Keratinocyte (primary cell): ENCODE data around the gene ADGRG2.

Experiments used
- EZH2 ChIP-seq: IDR thresholded peaks from one replicate; pipeline ENCODE4 v1.6.1; 2012; ENCODE audit warnings: inconsistent platforms, mild to moderate bottlenecking, low read length, moderate library complexity
- TF ChIP-seq, protein P1 (sequence below), 3 experiments: IDR thresholded peaks in 1 of 3; conservative IDR thresholded peaks in 1 of 3; optimal IDR thresholded peaks in 1 of 3; 2 replicates in 2 of 3; 3 replicates in 1 of 3; pipeline versions ENCODE3 to v1.5.1; 2011; ENCODE audit warnings: low read length in 3 of 3, mild to moderate bottlenecking in 3 of 3, moderate library complexity in 2 of 3, control low read depth in 1 of 3, inconsistent platforms in 1 of 3; ENCODE audit not compliant: insufficient read depth in 2 of 3; ENCODE audit errors: extremely low read depth in 1 of 3

DNA sequence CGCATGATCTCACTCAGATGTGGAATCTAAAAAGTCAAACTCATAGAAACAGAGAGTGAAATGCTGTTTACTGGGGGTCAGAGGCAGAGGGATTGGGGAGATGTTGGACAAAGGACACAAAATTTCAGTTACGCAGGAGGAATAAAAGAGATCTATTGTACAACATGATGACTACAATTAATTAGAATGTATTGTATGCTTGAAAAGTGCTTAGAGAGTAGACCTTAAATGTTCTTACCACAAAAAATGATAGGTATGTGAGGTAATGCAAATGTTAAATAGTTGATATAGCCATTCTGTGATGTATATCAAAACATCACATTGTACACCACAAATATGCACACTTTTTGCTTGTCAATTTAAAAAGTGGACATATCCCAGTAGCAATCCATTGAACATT, 102.3 kb downstream of the ADGRG2 start:
- no peak for TF ChIP-seq EZH2
- TF ChIP-seq, protein P1, sequence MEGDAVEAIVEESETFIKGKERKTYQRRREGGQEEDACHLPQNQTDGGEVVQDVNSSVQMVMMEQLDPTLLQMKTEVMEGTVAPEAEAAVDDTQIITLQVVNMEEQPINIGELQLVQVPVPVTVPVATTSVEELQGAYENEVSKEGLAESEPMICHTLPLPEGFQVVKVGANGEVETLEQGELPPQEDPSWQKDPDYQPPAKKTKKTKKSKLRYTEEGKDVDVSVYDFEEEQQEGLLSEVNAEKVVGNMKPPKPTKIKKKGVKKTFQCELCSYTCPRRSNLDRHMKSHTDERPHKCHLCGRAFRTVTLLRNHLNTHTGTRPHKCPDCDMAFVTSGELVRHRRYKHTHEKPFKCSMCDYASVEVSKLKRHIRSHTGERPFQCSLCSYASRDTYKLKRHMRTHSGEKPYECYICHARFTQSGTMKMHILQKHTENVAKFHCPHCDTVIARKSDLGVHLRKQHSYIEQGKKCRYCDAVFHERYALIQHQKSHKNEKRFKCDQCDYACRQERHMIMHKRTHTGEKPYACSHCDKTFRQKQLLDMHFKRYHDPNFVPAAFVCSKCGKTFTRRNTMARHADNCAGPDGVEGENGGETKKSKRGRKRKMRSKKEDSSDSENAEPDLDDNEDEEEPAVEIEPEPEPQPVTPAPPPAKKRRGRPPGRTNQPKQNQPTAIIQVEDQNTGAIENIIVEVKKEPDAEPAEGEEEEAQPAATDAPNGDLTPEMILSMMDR (optimal IDR thresholded peaks at IDR 0.05 in 1 of 3, IDR thresholded peaks at IDR 0.05 in 1 of 3, conservative IDR thresholded peaks at IDR 0.05 in 1 of 3; ENCODE audit: extremely low read depth in 1 of 3, insufficient read depth in 2 of 3, low read length in 3 of 3): no peak
